SU-DHL-6 (cell line): ENCODE data around the gene DRD3.

Source experiments
- EZH2phosphoT487 ChIP-seq: fragments of 200-600 bp; sonication (generic), shearing (Covaris generic); conservative IDR thresholded peaks from 2 replicates; pipeline ENCODE4 v1.6.1; 2018; ENCODE audit warnings: mild to moderate bottlenecking, antibody characterized with exemption, low read length, moderate library complexity, mixed read lengths
- TF ChIP-seq, protein P1 (sequence below): fragments of 200-600 bp; sonication (generic); IDR thresholded peaks from one replicate; pipeline ENCODE4 v1.5.1; 2017; ENCODE audit warnings: antibody characterized with exemption, mild to moderate bottlenecking, low read length, moderate library complexity; ENCODE audit not compliant: insufficient read depth, poor library complexity, severe bottlenecking

GRCh38 chr3:114176487-114176886 lies 2.4 kb downstream of the DRD3 start:
- TF ChIP-seq, protein P1, sequence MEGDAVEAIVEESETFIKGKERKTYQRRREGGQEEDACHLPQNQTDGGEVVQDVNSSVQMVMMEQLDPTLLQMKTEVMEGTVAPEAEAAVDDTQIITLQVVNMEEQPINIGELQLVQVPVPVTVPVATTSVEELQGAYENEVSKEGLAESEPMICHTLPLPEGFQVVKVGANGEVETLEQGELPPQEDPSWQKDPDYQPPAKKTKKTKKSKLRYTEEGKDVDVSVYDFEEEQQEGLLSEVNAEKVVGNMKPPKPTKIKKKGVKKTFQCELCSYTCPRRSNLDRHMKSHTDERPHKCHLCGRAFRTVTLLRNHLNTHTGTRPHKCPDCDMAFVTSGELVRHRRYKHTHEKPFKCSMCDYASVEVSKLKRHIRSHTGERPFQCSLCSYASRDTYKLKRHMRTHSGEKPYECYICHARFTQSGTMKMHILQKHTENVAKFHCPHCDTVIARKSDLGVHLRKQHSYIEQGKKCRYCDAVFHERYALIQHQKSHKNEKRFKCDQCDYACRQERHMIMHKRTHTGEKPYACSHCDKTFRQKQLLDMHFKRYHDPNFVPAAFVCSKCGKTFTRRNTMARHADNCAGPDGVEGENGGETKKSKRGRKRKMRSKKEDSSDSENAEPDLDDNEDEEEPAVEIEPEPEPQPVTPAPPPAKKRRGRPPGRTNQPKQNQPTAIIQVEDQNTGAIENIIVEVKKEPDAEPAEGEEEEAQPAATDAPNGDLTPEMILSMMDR = no peak
- TF ChIP-seq EZH2phosphoT487 = no peak
